Caco-2 (cell line): ENCODE data around the gene KNDC1. TPM values are rescaled to one million over a fixed set of nuclear protein-coding genes. Genes with fewer than 3 reads are reported as not detected.

Experiments
- BruUV-seq: library from RNA; stranded (reverse); fragments of 400-500 nt; replicated peaks from 2 replicates; lab custom pipeline; 2021; lab: Mats Ljungman, UMichigan
- CTCF ChIA-PET: fragments of 300-600 bp; sonication (Branson Sonifier 250); formaldehyde crosslinking; loops from one replicate; lab custom pipeline; 2022; ENCODE audit warnings: antibody characterized with exemption; lab: Charles Lee
- POLR2A ChIA-PET: fragments of 300-600 bp; sonication (Branson Sonifier 250); formaldehyde crosslinking; loops from one replicate; lab custom pipeline; 2022; ENCODE audit warnings: antibody characterized with exemption; lab: Charles Lee
- DNase-seq, 2 experiments: peaks; one replicate each; pipeline versions ENCODE4 v3.0.0 to v3.0.0-alpha.2; 2020 to 2022
- H3K27me3 ChIP-seq: replicated peaks from 2 replicates; pipeline ENCODE4 v1.6.0; 2011; ENCODE audit warnings: low read length; ENCODE audit not compliant: control insufficient read depth, insufficient read depth
- H3K36me3 ChIP-seq: 2 replicates; pipeline ENCODE4 v1.5.1; 2011; ENCODE audit warnings: low read length; ENCODE audit not compliant: control insufficient read depth, insufficient read depth
- H3K4me1 ChIP-seq: fragments of 250-450 bp; sonication (Bioruptor Pico); 2 replicates; pipeline ENCODE4 v1.5.1; 2020; ENCODE audit warnings: mild to moderate bottlenecking
- H3K4me3 ChIP-seq: 2 replicates; pipeline ENCODE4 v1.5.1; 2011; ENCODE audit warnings: low read depth, mild to moderate bottlenecking, control low read depth, low read length
- H3K9me3 ChIP-seq: fragments of 250-450 bp; sonication (Bioruptor Pico); 2 replicates; pipeline ENCODE4 v1.5.1; 2020; ENCODE audit warnings: mild to moderate bottlenecking, moderate library complexity
- H3K27ac Mint-ChIP-seq: one replicate; pipeline ENCODE4 v1.8.0; 2022; ENCODE audit warnings: mixed read lengths; ENCODE audit not compliant: unreplicated experiment
- H3K27me3 Mint-ChIP-seq: one replicate; pipeline ENCODE4 v1.8.0; 2022; ENCODE audit warnings: mixed read lengths; ENCODE audit not compliant: insufficient read depth, unreplicated experiment
- H3K36me3 Mint-ChIP-seq: one replicate; pipeline ENCODE4 v1.8.0; 2022; ENCODE audit warnings: mild to moderate bottlenecking, mixed read lengths; ENCODE audit not compliant: insufficient read depth, unreplicated experiment
- H3K4me1 Mint-ChIP-seq: one replicate; pipeline ENCODE4 v1.8.0; 2022; ENCODE audit warnings: low read depth, mixed read lengths; ENCODE audit not compliant: unreplicated experiment
- H3K4me3 Mint-ChIP-seq: one replicate; pipeline ENCODE4 v1.8.0; 2022; ENCODE audit warnings: mild to moderate bottlenecking, moderate library complexity, mixed read lengths; ENCODE audit not compliant: unreplicated experiment
- H3K9me3 Mint-ChIP-seq: one replicate; pipeline ENCODE4 v1.8.0; 2022; ENCODE audit warnings: mixed read lengths; ENCODE audit not compliant: unreplicated experiment
- CTCF ChIP-seq, 2 experiments: fragments of 200-600 bp in 1 of 2; IDR thresholded peaks; 1 replicate in 1 of 2; 2 replicates in 1 of 2; pipeline versions ENCODE4 v1.5.1 to v1.8.0; 2011 to 2022; ENCODE audit warnings: antibody characterized with exemption in 1 of 2, control low read depth in 1 of 2, inconsistent platforms in 1 of 2, low read depth in 1 of 2, low read length in 1 of 2, mild to moderate bottlenecking in 1 of 2, moderate library complexity in 1 of 2; ENCODE audit not compliant: insufficient read depth in 1 of 2, severe bottlenecking in 1 of 2, unreplicated experiment in 1 of 2
- intact Hi-C: fragments of 100-400 bp; cut with micrococcal nuclease; formaldehyde crosslinking; loops from one replicate; pipeline ENCODE4 v1.10.0; 2022; ENCODE audit not compliant: unreplicated experiment
- total RNA-seq: library from RNA; stranded (reverse); gene quantifications from 2 replicates; pipeline ENCODE4 v1.2.3, GENCODE V29; 2022

Gene KNDC1
- total RNA-seq, 1 experiment from 2014 or later = 3.2 TPM

GRCh38 chr10:133202778-133203651 is 43.0 kb downstream of the KNDC1 start:
- Histone ChIP-seq H3K36me3 (no peaks in the 10 kb centered on the region), H3K4me3 (no peak overlapping the region), H3K9me3 (no peaks in the 10 kb centered on the region), H3K27me3 (0 out of 2 replicates have a peak, but pooled peaks cover 1% of the 10 kb centered on the region), H3K4me1 (no peaks in the 10 kb centered on the region)
- Mint-ChIP-seq H3K36me3 (no peaks in the 10 kb centered on the region), H3K9me3 (no peaks in the 10 kb centered on the region), H3K27ac (no peak overlapping the region), H3K4me3 (no peak overlapping the region), H3K4me1 (no peaks in the 10 kb centered on the region), H3K27me3 (peaks cover 4% of the 10 kb centered on the region)
- CTCF ChIA-PET = interaction anchor here (0.5 kb wide), 1 partner anchor 110 kb away, joined by 4 read pairs; no protein-coding TSS in a partner anchor
- POLR2A ChIA-PET = no interaction called here
- no peak for TF ChIP-seq CTCF (IDR thresholded peaks at IDR 0.05; ENCODE audit: insufficient read depth in 1 of 2, low read depth in 1 of 2, low read length in 1 of 2, severe bottlenecking in 1 of 2, unreplicated experiment in 1 of 2)
- intact Hi-C loops = no loop called here
- DNase-seq = no peak
- no TSS peak for BruUV-seq

GRCh38 chr10:133203652-133204195 is 43.7 kb downstream of the KNDC1 start:
- Mint-ChIP-seq H3K36me3 (no peaks in the 10 kb centered on the region), H3K9me3 (no peaks in the 10 kb centered on the region), H3K27ac (no peak overlapping the region), H3K27me3 (peaks cover 4% of the 10 kb centered on the region), H3K4me3 (no peak overlapping the region), H3K4me1 (no peaks in the 10 kb centered on the region)
- BruUV-seq = no TSS peak
- Histone ChIP-seq H3K36me3 (no peaks in the 10 kb centered on the region), H3K9me3 (no peaks in the 10 kb centered on the region; the same call in 1 of the 2 replicates), H3K4me1 (no peaks in the 10 kb centered on the region), H3K27me3 (0 out of 2 replicates have a peak, but pooled peaks cover 1% of the 10 kb centered on the region), H3K4me3 (no peak overlapping the region)
- ChIA-PET POLR2A (no interaction called here), CTCF (interaction anchor here (0.7 kb wide), 1 partner anchor 9 kb away, joined by 3 read pairs; no protein-coding TSS in a partner anchor)
- no peak for TF ChIP-seq CTCF (IDR thresholded peaks at IDR 0.05; ENCODE audit: insufficient read depth in 1 of 2, low read depth in 1 of 2, low read length in 1 of 2, severe bottlenecking in 1 of 2, unreplicated experiment in 1 of 2)
- intact Hi-C loops = no loop called here
- DNase-seq = no peak

GRCh38 chr10:133204226-133205015 is 44.4 kb downstream of the KNDC1 start:
- Histone ChIP-seq H3K9me3 (peaks cover 5% of the 10 kb centered on the region; the same call in 1 of the 2 replicates), H3K27me3 (0 out of 2 replicates have a peak, but pooled peaks cover 1% of the 10 kb centered on the region), H3K4me1 (no peaks in the 10 kb centered on the region), H3K4me3 (no peak overlapping the region), H3K36me3 (no peaks in the 10 kb centered on the region)
- CTCF ChIA-PET = interaction anchor here (0.7 kb wide), 1 partner anchor 10 kb away, joined by 3 read pairs; no protein-coding TSS in a partner anchor
- no peaks in the 10 kb centered on the region for H3K9me3 Mint-ChIP-seq
- POLR2A ChIA-PET = no interaction called here
- peaks cover 4% of the 10 kb centered on the region for H3K27me3 Mint-ChIP-seq
- H3K4me1 Mint-ChIP-seq = no peaks in the 10 kb centered on the region
- intact Hi-C loops = no loop called here
- TF ChIP-seq CTCF (IDR thresholded peaks at IDR 0.05; ENCODE audit: insufficient read depth in 1 of 2, low read depth in 1 of 2, low read length in 1 of 2, severe bottlenecking in 1 of 2, unreplicated experiment in 1 of 2) = no peak
- H3K27ac Mint-ChIP-seq = no peak overlapping the region
- DNase-seq = no peak
- no peak overlapping the region for H3K4me3 Mint-ChIP-seq
- H3K36me3 Mint-ChIP-seq = no peaks in the 10 kb centered on the region
- no TSS peak for BruUV-seq
